Stimulated activated CD4-positive, alpha-beta T cell treated with anti-CD3 and anti-CD28 coated beads, Interleukin-1b, Interleukin-23, amount 100 ng/mL, for 1 hour (primary cell): ENCODE data around the gene HSPB6.
"Not testable (repeated sequence)": the region's sequence is repeated elsewhere in the genome, so short reads cannot be mapped to it uniquely, and the experiment has no call there.

Experiments used
- DNase-seq, 2 donors: peaks; one replicate each; pipeline ENCODE4 v3.0.0-alpha.2; 2020; ENCODE audit warnings: low read depth in 2 of 2

Gene HSPB6

GRCh38 chr19:35731779-35732405 lies 24.9 kb downstream of the HSPB6 start:
- no peak for DNase-seq

GRCh38 chr19:35731353-35731752 lies 25.5 kb downstream of the HSPB6 start:
- no peak for DNase-seq

GRCh38 chr19:35730326-35730725 lies 26.5 kb downstream of the HSPB6 start:
- DNase-seq = no peak

GRCh38 chr19:35729763-35730162 lies 27.1 kb downstream of the HSPB6 start:
- DNase-seq = no peak

GRCh38 chr19:35729021-35729420 lies 27.8 kb downstream of the HSPB6 start:
- DNase-seq = no peak

GRCh38 chr19:35727956-35728706 lies 28.7 kb downstream of the HSPB6 start:
- DNase-seq = no peak

- no peak for DNase-seq
Measured at GRCh38 chr19:35727053-35727955, 29.5 kb downstream of the HSPB6 start.

GRCh38 chr19:35725216-35725861 lies 31.5 kb downstream of the HSPB6 start:
- no peak for DNase-seq

- DNase-seq = no peak
Measured at GRCh38 chr19:35724560-35724959, 32.3 kb downstream of the HSPB6 start.

GRCh38 chr19:35724132-35724531 lies 32.7 kb downstream of the HSPB6 start:
- not testable (repeated sequence) for DNase-seq

GRCh38 chr19:35723671-35724070 lies 33.2 kb downstream of the HSPB6 start:
- DNase-seq = no peak

GRCh38 chr19:35722897-35723296 lies 33.9 kb downstream of the HSPB6 start:
- no peak for DNase-seq

GRCh38 chr19:35722461-35722860 lies 34.4 kb downstream of the HSPB6 start:
- no peak for DNase-seq

GRCh38 chr19:35721374-35721773 lies 35.5 kb downstream of the HSPB6 start:
- no peak for DNase-seq

GRCh38 chr19:35720648-35721047 lies 36.2 kb downstream of the HSPB6 start:
- no peak for DNase-seq

- no peak for DNase-seq
Measured at GRCh38 chr19:35720163-35720524, 36.7 kb downstream of the HSPB6 start.

- DNase-seq = no peak
Measured at GRCh38 chr19:35719402-35720162, 37.2 kb downstream of the HSPB6 start.

- DNase-seq = no peak
Measured at GRCh38 chr19:35718345-35719041, 38.3 kb downstream of the HSPB6 start.

GRCh38 chr19:35717665-35718344 lies 39.0 kb downstream of the HSPB6 start, which contains the start of gene KMT2B:
TSS of gene KMT2B (plus strand) at chr19:35718003. CDS start at chr19:35718019, 16 bp downstream.
- DNase-seq = no peak
